ENCODE measurements around the gene PACC1. TPM values are rescaled to one million over a fixed set of nuclear protein-coding genes. Genes with fewer than 3 reads are reported as not detected.
"Not testable (repeated sequence)": the region's sequence is repeated elsewhere in the genome, so short reads cannot be mapped to it uniquely, and the experiment has no call there.

PACC1 gene
- total RNA-seq, 4 donors from 2014 or later: 1.4 to 3.8 (median 2.5) TPM

- DNase-seq (no peak), ATAC-seq (no peak)
- Histone ChIP-seq H3K27ac (no peak overlapping the region), H3K4me3 (no peak overlapping the region), H3K36me3 (no peaks in the 10 kb centered on the region), H3K4me1 (peaks cover 0 to 4% of the 10 kb centered on the region in 2 donors), H3K27me3 (no peaks in the 10 kb centered on the region), H3K9me3 (no peaks in the 10 kb centered on the region)
- intact Hi-C loops (cut with DNase I; ENCODE audit: low total_unique reads): no loop called here
- in situ Hi-C loops (cut with MboI; ENCODE audit: low sequenced_read_pairs in 4 of 4): no loop called here
- no peak for TF ChIP-seq CTCF (IDR thresholded peaks at IDR 0.05 in 4 of 5, conservative IDR thresholded peaks at IDR 0.05 in 1 of 5)
- TF ChIP-seq POLR2A (IDR thresholded peaks at IDR 0.05): no peak
Measured at GRCh38 chr1:212401042-212401441, 13.6 kb downstream of the PACC1 start.

GRCh38 chr1:212397171-212397570, 17.5 kb downstream of the PACC1 start:
- TF ChIP-seq CTCF (IDR thresholded peaks at IDR 0.05 in 4 of 5, conservative IDR thresholded peaks at IDR 0.05 in 1 of 5) (no peak), POLR2A (IDR thresholded peaks at IDR 0.05) (no peak)
- in situ Hi-C loops (cut with MboI; ENCODE audit: low sequenced_read_pairs in 4 of 4) (no loop called here), intact Hi-C loops (cut with DNase I; ENCODE audit: low total_unique reads) (no loop called here)
- no peaks in the 10 kb centered on the region for H3K27me3 ChIP-seq
- no peaks in the 10 kb centered on the region for H3K9me3 ChIP-seq
- peaks cover 0 to 4% of the 10 kb centered on the region in 2 donors for H3K4me1 ChIP-seq
- ATAC-seq (no peak), DNase-seq (no peak)
- H3K36me3 ChIP-seq: no peaks in the 10 kb centered on the region
- H3K27ac ChIP-seq: no peak overlapping the region
- H3K4me3 ChIP-seq: no peak overlapping the region

GRCh38 chr1:212396638-212397037, 18.0 kb downstream of the PACC1 start:
- intact Hi-C loops (cut with DNase I; ENCODE audit: low total_unique reads): no loop called here
- H3K27me3 ChIP-seq: no peaks in the 10 kb centered on the region
- in situ Hi-C loops (cut with MboI; ENCODE audit: low sequenced_read_pairs in 4 of 4): no loop called here
- no peaks in the 10 kb centered on the region for H3K9me3 ChIP-seq
- peaks cover 0 to 4% of the 10 kb centered on the region in 2 donors for H3K4me1 ChIP-seq
- H3K4me3 ChIP-seq: no peak overlapping the region
- ATAC-seq (no peak), DNase-seq (no peak)
- H3K27ac ChIP-seq: no peak overlapping the region
- TF ChIP-seq POLR2A (IDR thresholded peaks at IDR 0.05): no peak
- TF ChIP-seq CTCF (IDR thresholded peaks at IDR 0.05 in 4 of 5, conservative IDR thresholded peaks at IDR 0.05 in 1 of 5): no peak
- H3K36me3 ChIP-seq: no peaks in the 10 kb centered on the region

DNA sequence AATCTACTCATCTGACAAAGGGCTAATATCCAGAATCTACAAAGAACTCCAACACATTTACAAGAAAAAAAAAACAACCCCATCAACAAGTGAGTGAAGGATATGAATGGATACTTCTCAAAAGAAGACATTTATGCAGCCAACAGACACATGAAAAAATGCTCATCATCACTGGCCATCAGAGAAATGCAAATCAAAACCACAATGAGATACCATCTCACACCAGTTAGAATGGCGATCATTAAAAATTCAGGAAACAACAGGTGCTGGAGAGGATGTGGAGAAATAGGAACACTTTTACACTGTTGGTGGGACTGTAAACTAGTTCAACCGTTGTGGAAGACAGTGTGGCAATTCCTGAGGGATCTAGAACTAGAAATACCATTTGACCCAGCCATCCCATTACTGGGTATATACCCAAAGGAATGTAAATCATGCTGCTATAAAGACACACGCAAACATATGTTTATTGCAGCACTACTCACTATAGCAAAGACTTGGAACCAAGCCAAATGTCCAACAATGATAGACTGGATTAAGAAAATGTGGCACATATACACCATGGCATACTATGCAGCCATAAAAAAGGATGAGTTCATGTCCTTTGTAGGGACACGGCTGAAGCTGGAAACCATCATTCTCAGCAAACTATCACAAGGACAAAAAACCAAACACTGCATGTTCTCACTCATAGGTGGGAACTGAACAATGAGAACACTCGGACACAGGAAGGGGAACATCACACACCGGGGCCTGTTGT, 18.8 kb downstream of the PACC1 start:
- H3K4me3 ChIP-seq; H3K9me3 ChIP-seq; in situ Hi-C loops (cut with MboI; ENCODE audit: low sequenced_read_pairs in 4 of 4); ATAC-seq; H3K4me1 ChIP-seq; intact Hi-C loops (cut with DNase I; ENCODE audit: low total_unique reads); H3K27me3 ChIP-seq; H3K36me3 ChIP-seq; DNase-seq; H3K27ac ChIP-seq: not testable (repeated sequence)

DNA sequence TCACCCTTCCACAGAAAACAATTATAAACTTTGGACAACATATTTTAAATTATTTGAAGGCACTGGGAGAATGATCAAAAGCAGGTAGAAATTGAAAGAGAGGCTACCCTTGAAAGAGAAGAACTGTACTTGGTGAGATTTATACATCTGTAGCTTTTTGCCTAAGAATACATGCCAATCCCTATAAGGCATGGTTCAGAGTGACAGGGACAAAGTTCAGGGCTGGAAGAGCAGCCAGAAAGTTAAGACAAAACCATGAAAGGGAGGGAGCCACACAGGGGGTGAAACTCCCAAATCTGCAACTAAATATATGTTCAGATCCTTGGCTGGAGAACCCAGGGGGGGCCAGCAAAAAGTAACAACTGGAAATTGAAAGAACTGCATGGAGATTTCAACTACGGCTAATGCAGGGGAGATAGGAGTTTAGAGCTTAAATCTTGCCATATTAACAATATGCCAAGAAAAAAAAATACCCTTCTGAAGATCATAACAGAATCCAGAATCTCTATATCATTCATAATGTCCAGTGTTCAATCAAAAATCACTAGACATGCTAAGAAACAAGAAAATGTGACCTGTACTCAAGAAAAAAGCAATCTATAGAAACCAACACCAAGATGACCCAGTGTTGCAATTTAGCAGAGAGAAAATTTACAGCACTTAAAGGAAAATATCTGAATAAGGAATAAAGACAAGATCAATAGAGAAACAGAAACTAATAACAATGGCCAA, 25.5 kb downstream of the PACC1 start:
- in situ Hi-C loops (cut with MboI; ENCODE audit: low sequenced_read_pairs in 4 of 4) (no loop called here), intact Hi-C loops (cut with DNase I; ENCODE audit: low total_unique reads) (no loop called here)
- ATAC-seq (no peak), DNase-seq (no peak)
- Histone ChIP-seq H3K27me3 (no peaks in the 10 kb centered on the region), H3K27ac (no peak overlapping the region), H3K4me3 (no peak overlapping the region), H3K4me1 (no peaks in the 10 kb centered on the region), H3K36me3 (no peaks in the 10 kb centered on the region), H3K9me3 (no peaks in the 10 kb centered on the region)
- TF ChIP-seq POLR2A (IDR thresholded peaks at IDR 0.05) (no peak), CTCF (IDR thresholded peaks at IDR 0.05 in 4 of 5, conservative IDR thresholded peaks at IDR 0.05 in 1 of 5) (no peak)
